HG03565 (cell line): ENCODE measurements around the gene MRPL2.
"Not testable (repeated sequence)": the region's sequence is repeated elsewhere in the genome, so short reads cannot be mapped to it uniquely, and the experiment has no call there.

Source experiments
- ATAC-seq: cut with Tn5 transposase; IDR thresholded peaks from one replicate; pipeline ENCODE4 v1.9.1; 2021; ENCODE audit warnings: mild to moderate bottlenecking, moderate library complexity; ENCODE audit not compliant: unreplicated experiment

Gene MRPL2

GRCh38 chr6:43082806-43083655 lies 23.8 kb upstream of the MRPL2 start:
- no peak for ATAC-seq

DNA sequence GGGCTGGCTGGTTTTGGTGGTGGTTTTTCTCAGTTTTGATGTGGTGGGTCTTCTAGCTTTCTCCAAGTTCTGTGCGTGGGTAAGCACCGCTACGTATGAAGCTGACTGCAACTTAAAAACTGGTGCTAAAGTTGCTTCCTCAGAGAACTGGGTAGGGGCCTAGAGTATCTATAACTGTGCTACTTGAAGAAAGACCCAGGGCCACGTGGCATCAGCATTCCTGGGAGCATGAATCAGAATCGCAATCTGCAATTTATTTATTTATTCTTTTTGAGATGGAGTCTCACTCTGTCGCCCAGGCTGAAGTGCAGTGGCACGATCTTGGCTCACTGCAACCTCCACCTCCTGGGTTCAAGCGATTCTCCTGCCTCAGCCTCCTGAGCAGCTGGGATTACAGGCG lies 22.7 kb upstream of the MRPL2 start:
- ATAC-seq = not testable (repeated sequence)

- ATAC-seq = no peak
Measured at GRCh38 chr6:43081043-43081442, 21.8 kb upstream of the MRPL2 start.

- ATAC-seq = no peak
Measured at GRCh38 chr6:43078691-43079090, 19.5 kb upstream of the MRPL2 start.

DNA sequence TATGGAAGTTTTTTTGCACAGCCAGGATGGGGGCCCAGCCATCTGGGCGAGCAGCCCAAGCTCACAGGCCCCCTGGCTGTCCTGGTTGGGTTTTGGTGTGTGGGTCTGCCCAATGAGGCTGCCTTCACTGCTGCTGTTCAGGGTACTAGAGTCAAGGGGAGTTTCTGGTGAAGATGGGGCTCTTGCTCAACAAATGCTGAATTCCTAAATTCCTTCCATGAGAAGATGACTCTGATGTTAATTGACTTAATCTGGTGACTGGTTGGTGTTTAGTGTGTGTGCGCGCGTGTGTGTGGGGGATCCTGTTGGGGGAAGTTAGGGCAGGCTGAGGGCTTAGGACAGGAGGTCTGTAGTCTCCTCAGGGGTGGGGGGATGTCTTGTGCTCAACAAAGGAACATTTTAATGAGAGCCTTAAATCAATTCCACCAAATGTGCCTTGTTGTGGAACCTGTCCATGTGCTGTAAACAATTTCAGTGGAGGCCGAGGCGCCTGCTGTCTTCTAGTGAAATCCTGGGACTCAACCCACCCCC lies 18.8 kb upstream of the MRPL2 start:
- no peak for ATAC-seq

- no peak for ATAC-seq
Measured at GRCh38 chr6:43077333-43077809, 18.1 kb upstream of the MRPL2 start.

DNA sequence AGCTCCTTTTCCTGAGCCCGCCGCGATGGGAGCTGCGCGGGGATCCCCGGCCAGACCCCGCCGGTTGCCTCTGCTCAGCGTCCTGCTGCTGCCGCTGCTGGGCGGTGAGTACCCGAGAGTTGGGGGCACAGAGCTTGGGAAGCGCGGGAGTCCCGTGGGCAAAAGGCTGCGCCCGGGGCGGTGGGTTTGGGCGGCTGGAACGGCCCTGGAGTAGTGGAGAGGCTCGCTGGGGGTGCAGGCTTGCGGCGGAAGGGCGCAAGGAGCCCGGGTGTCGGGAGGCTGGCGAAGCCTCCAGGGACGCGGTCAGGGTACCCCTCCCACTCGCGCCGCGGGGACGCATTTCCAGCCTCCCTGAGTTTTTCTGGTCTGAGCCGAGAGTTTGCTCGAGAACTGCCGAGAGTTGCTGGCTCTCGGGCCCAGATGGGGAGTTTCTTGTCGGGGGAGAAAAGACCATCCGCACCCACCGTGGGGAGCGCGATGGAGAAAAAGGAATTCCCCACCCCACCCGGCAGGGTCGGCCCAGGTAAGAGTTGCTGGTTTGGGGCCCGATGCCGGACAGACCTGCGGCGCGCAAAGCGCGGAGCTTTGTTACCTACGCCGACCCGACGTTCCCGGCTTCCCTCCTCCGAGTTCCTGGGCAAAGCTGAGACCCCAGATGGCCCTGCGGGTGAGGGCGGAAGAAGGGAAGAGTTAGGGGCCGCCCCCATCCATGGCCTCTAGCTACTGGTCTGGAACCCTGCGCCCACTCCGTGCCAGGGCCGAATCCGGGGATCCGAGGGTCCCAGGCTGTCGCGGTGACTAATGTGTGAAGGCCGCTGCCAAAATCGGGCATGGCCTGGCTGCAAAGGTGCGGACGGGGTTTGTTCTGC lies 17.5 kb upstream of the MRPL2 start:
- ATAC-seq = no peak

DNA sequence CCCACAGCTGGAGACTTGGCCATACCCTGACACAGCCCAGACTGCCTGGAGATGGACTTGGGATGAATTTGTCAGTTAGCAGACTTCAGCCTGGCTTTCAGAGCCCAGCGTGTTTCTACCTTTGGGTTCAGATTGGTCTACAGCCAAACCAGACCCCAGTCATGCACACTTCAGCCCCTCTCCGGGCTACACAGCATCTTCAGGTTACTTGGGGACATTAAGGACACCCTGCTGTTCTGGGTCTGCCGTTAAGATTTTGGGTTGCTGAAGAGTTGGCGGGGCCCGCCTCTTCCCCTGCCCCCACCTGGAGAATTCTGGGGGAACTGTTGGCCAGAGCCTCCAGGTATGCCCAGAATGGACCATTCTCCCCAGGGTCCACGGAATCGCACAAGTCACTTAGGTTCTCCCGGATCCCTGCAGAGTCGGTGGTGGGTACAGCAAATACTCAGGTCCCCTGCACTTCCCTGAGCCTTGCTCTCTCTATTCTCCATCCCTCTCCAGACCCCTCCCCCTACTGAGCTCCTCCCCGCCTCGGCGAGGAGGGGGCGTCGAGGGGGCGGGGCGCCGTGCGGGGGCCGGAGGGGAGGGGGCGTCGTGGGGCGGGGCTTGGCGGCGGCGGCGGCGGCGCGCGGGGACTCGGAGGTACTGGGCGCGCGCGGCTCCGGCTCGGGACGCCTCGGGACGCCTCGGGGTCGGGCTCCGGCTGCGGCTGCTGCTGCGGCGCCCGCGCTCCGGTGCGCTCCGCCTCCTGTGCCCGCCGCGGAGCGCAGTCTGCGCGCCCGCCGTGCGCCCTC lies 16.6 kb upstream of the MRPL2 start, which contains the start of gene PTK7:
PTK7 (plus strand) TSS at position 645 of the 794 bp plus-strand sequence. CDS start 175 bp downstream, outside the sequence.
- no peak for ATAC-seq

GRCh38 chr6:43074847-43075669 lies 15.8 kb upstream of the MRPL2 start:
- ATAC-seq = no peak

DNA sequence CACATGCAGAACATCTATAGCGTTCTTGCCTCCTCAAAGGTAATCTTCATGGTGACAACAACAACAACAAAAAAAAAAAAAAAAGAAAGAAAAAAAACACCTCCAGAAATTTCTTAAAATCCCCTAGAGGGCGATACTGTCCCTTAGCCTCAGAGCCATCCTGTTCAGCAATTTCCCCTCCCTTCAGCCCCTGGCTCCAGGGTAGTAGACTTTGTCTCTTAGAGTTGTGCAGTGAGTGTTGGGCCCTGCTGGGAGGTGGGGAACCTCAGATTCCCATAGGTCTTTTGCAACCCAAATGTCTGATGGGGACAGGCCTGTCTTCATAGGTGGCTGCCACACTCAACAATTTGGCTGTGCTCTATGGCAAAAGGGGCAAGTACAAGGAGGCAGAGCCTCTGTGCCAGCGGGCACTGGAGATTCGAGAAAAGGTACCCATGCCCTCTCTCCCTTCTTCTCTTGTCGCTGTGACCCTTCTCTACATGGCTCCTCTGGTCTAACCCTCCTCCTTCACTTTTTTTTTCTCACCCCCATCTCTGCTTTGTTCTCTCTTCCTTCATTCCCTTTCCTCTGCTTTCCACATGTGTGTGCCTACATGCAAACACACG lies 10.9 kb upstream of the MRPL2 start:
- no peak for ATAC-seq

GRCh38 chr6:43062818-43063217 lies 3.6 kb upstream of the MRPL2 start:
- no peak for ATAC-seq

DNA sequence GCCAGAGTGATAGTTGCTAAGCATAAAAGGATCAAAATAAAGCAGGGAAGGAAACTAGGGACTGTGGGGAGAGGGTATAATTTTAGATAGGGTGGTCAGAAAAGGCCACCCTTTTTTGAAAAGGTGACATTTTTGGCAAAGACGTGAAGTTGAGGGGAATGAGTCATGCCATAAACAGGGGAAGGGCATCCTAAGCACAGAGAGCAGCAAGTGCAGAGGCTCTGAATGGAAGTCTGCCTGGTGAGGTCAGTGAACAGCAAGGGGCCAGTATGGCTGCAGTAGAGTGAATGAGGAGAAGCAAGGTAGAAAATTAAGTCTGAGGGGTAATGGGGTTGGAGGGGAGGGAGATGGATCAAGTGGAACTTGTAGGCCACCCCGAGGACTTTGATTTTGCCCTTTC lies 2.6 kb upstream of the MRPL2 start:
- ATAC-seq = no peak

- ATAC-seq = no peak
Measured at GRCh38 chr6:43060755-43061633, 1.8 kb upstream of the MRPL2 start.

DNA sequence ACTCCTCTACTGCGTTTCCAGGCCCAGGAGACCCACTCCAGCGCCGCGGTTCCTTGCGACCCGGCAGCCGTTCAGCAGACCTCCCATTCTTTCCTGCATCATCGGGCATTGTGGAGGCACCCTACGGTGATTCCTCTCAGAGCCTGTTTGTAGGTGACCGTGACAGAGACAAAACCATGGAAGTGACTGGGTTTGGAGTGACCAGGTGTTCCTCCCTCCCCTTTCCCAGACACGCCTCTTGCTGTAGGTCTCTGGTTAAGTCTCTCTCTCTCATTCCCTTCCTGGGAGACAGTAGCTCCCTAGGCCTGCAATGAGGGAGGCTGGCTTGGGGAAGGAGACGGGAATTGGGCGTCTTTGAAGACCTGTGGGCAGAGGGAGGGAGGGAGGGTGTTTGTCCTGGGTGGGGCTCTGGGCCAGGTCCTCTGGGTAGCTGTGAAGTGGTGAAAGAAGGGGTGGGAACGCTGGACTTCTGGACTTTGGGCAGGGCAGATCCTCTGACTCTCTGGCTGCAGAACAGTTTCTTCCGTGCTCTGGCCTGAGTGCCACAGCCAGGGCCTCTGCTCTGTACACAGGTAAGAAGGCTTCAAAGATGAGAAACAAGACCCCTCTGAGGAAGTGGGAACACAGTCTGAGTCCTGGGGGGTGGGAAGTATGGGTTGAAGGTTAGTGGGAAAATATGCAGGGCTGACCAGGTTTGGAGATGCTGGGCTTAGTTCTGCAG lies 960 bp upstream of the MRPL2 start:
- no peak for ATAC-seq

- ATAC-seq = no peak
Measured at GRCh38 chr6:43058531-43058930, 703 bp downstream of the MRPL2 start.

DNA sequence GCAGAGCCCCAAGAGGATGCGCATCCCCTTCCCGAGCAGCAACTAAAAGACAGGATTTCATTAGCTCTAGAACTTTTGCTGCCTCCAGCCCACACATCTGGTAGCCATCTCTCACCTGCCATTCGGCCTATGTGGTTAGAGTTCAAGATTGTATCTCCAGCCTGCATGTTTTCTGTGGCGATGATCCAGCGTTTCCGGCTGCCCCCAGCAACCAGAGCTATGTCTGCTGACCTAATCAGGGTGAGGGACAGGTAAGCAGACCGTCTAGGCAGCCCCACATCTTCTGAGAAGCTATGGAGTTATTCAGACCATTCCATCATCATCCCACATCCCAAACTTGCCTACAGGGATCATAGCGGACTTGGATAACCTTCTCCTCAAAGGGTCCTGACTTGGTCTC lies 3.3 kb downstream of the MRPL2 start:
- no peak for ATAC-seq

DNA sequence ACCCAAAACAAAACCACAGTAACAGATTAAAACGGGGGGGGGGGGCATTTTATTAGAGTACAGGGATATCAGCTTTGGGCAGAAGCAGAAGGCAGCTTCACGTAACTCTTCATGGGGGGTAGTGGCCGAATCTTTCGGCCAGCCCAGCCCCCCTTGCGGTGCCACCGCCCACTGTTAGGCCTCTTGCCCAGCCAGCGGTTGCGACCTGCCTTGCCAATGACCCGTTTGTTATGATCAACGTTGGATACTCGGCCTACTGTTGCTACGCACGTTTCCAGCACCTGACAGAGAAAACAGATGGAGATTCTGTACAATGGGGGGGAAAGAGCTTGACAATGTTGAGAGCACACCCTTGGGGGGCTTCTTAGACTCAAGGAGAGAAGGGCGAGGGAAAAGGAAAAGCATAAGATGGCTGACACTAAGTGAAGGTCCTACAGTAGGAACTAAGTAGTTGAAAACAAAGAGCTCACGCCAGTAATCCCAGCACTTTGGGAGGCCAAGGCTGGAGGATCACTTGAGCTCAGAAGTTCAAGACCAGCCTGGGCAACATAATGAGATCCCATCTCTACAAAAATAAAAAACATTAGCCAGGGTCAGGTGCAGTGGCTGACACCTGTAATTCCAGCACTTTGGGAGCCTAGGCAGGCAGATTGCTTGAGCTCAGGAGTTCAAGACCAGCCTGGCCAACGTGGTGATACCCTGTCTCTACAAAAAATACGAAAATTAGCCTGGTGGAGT lies 4.9 kb downstream of the MRPL2 start:
- ATAC-seq = no peak
